Measurements from ENCODE around the gene DBH.

Gene DBH

GRCh38 chr9:133598978-133599377 lies 37.2 kb upstream of the DBH start:
- no peak overlapping the region for H3K4me3 ChIP-seq (ENCODE audit: low read depth, low read length)

GRCh38 chr9:133599470-133600173 lies 36.5 kb upstream of the DBH start:
- H3K4me3 ChIP-seq (ENCODE audit: low read depth, low read length) = no peak overlapping the region
- DNase-seq (ENCODE audit: low read depth) = no peak
- TF ChIP-seq CTCF (conservative IDR thresholded peaks at IDR 0.05; ENCODE audit: low read depth, low read length) = no peak

More at GRCh38 chr9:133598978-133599377, 37.2 kb upstream of the DBH start:
- DNase-seq (ENCODE audit: low read depth) = no peak
- no peak for TF ChIP-seq CTCF (conservative IDR thresholded peaks at IDR 0.05; ENCODE audit: low read depth, low read length)

GRCh38 chr9:133600739-133601138 lies 35.4 kb upstream of the DBH start:
- no peak for DNase-seq (ENCODE audit: low read depth)
- TF ChIP-seq CTCF (conservative IDR thresholded peaks at IDR 0.05; ENCODE audit: low read depth, low read length) = no peak
- H3K4me3 ChIP-seq (ENCODE audit: low read depth, low read length) = no peak overlapping the region

GRCh38 chr9:133601746-133602145 lies 34.4 kb upstream of the DBH start:
- no peak for TF ChIP-seq CTCF (conservative IDR thresholded peaks at IDR 0.05; ENCODE audit: low read depth, low read length)
- DNase-seq (ENCODE audit: low read depth) = no peak
- H3K4me3 ChIP-seq (ENCODE audit: low read depth, low read length) = no peak overlapping the region

- H3K4me3 ChIP-seq (ENCODE audit: low read depth, low read length) = no peak overlapping the region
- no peak for TF ChIP-seq CTCF (conservative IDR thresholded peaks at IDR 0.05; ENCODE audit: low read depth, low read length)
- DNase-seq (ENCODE audit: low read depth) = no peak
These were observed 33.9 kb upstream of the DBH start for GRCh38 chr9:133602277-133602676.

GRCh38 chr9:133603135-133603927 lies 32.8 kb upstream of the DBH start:
- no peak overlapping the region for H3K4me3 ChIP-seq (ENCODE audit: low read depth, low read length)
- TF ChIP-seq CTCF (conservative IDR thresholded peaks at IDR 0.05; ENCODE audit: low read depth, low read length) = peak; percentile 42
- no peak for DNase-seq (ENCODE audit: low read depth)
